Hair follicular keratinocyte (primary cell): ENCODE data around the gene GSTT4. TPM values are rescaled to one million over a fixed set of nuclear protein-coding genes. Genes with fewer than 3 reads are reported as not detected.

Source experiments
- total RNA-seq: library from RNA; depleted of rRNA; stranded (reverse); fragments of >200 nt; gene quantifications from 2 replicates; pipeline ENCODE4 v1.2.3, GENCODE V29; 2015

GSTT4 gene
- not detected in 2 replicates for total RNA-seq

GRCh38 chr22:24005201-24005600, at the start of gene GSTT4:
GSTT4 (minus strand) TSS chr22:24005453; CDS start chr22:24005356, 97 bp downstream.

GRCh38 chr22:23979557-23980240, 25.6 kb downstream of the GSTT4 start, which contains the start of gene GSTT2:
GSTT2 (plus strand) TSS chr22:23980134.

GRCh38 chr22:23974345-23974744, 30.9 kb downstream of the GSTT4 start, which contains the start of gene DDT:
DDT (minus strand) TSS chr22:23974441; CDS start chr22:23974414, 27 bp downstream.

GRCh38 chr22:23966568-23966967, 38.7 kb downstream of the GSTT4 start, which contains the start of gene DDTL:
DDTL (plus strand) TSS chr22:23966888; CDS start chr22:23966915, 27 bp downstream.

DNA sequence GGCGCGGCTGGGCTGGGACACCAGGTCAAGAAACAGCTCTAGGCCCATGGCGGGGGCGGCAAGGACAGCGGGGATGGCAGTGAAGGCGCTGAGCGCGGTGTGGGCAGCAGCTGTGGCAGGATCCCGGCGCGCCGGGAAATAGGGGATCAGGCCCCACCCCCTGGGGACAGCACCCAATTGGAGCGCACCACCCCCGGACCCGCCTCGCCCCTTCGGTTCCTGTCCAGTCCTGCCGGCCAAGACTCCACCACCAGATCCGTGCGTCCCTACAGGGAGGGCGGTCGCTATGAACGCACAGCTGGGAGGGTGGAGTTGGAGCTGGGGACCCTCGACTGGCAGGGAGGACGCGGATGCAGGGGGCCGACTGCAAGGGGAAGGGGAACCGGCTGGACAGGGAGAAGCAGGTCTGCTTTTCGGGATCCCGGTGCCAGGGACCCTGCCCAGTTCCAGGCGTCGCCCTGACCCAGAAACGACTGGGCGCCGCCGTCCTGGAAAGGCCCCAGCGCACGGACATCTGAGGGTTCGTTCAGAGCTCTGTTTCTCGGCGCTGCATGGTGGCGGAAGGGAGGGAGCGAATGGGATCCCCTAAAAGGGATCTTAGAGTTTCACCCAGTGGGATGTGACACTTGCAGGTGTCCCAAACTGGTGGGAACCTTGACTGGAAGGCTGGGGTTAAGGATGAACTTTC, 44.0 kb downstream of the GSTT4 start, which contains the start of gene GSTT2B:
Gene GSTT2B (minus strand): TSS at position 112 of the 688 bp plus-strand sequence. CDS start 64 bp downstream, at position 48.

Other genes starting within 250 kb of the GSTT4 start
- gene C22orf15, start 242.5 kb downstream of the GSTT4 start, total RNA-seq, result not detected in 2 replicates
- gene CHCHD10, start 237.5 kb downstream of the GSTT4 start, total RNA-seq, result 8.3 and 13.7 TPM in 2 replicates
- gene MMP11, start 232.6 kb downstream of the GSTT4 start, total RNA-seq, result 0.38 and 0.47 TPM in 2 replicates
- 119 and 127 TPM in 2 replicates for gene SMARCB1, start 218.5 kb downstream of the GSTT4 start, total RNA-seq
- 1.4 and 5.6 TPM in 2 replicates for gene DERL3, start 166.4 kb downstream of the GSTT4 start, total RNA-seq
- gene SLC2A11, start 147.6 kb downstream of the GSTT4 start, total RNA-seq, result 3.3 and 3.4 TPM in 2 replicates
- 889 and 913 TPM in 2 replicates for gene MIF, start 111.1 kb downstream of the GSTT4 start, total RNA-seq
- 2.4 and 6.5 TPM in 2 replicates for gene GSTT2B, start 44.3 kb downstream of the GSTT4 start, total RNA-seq
- 1.5 and 2.9 TPM in 2 replicates for gene DDTL, start 38.6 kb downstream of the GSTT4 start, total RNA-seq
- gene DDT, start 31.0 kb downstream of the GSTT4 start, total RNA-seq, result 132 and 143 TPM in 2 replicates
- 0.49 TPM in 1 of 2 replicates, not detected in the other for gene GSTT2, start 25.3 kb downstream of the GSTT4 start, total RNA-seq
- 17.1 and 20.2 TPM in 2 replicates for gene CABIN1, start 5.9 kb upstream of the GSTT4 start, total RNA-seq
- 0.04 and 0.16 TPM in 2 replicates for gene SUSD2, start 176.0 kb upstream of the GSTT4 start, total RNA-seq
- gene GGT5, start 239.6 kb upstream of the GSTT4 start, total RNA-seq, result 0.30 TPM in 1 of 2 replicates, not detected in the other